HepG2 (cell line): ENCODE measurements around the gene RAD54L. TPM values are rescaled to one million over a fixed set of nuclear protein-coding genes. Genes with fewer than 3 reads are reported as not detected.

Source experiments
- ATAC-seq: fragments of 200-7000 bp; cut with Tn5 transposase; 3 replicates; pipeline ENCODE4 v1.9.1; 2020; ENCODE audit warnings: mild to moderate bottlenecking, moderate library complexity
- BruUV-seq: library from RNA; stranded (reverse); fragments of 400-500 nt; replicated peaks from 2 replicates; lab custom pipeline; 2021; lab: Mats Ljungman, UMichigan
- CTCF ChIA-PET: fragments of 300-600 bp; formaldehyde crosslinking; extraction: SDS; loops from one replicate; lab custom pipeline; 2021; ENCODE audit warnings: low total read pairs, inconsistent platforms, low intra/inter-chr PET ratio; lab: Yijun Ruan, JAX
- POLR2A ChIA-PET: fragments of 350-600 bp; sonication (Branson Sonifier 250); formaldehyde crosslinking; loops from one replicate; lab custom pipeline; 2020; ENCODE audit warnings: antibody characterized with exemption, inconsistent platforms; lab: Yijun Ruan, JAX
- DNase-seq: peaks from one replicate; pipeline ENCODE4 v3.0.0-alpha.2; 2015; ENCODE audit warnings: low spot score
- FAIRE-seq: peaks from 3 replicates; lab custom pipeline; 2011; peaks lifted over from hg19 to GRCh38; lab: Jason Lieb, UNC
- H2AFZ ChIP-seq: one replicate; pipeline ENCODE4 v1.6.1; 2011; ENCODE audit warnings: low read length, inconsistent platforms
- H3K27ac ChIP-seq: fragments of 300-600 bp; 3 replicates; pipeline ENCODE4 v1.8.0; 2011; ENCODE audit warnings: mixed run types, mild to moderate bottlenecking, mixed read lengths, low read length, inconsistent platforms; ENCODE audit not compliant: insufficient read depth; ENCODE audit errors: extremely low read length
- H3K27me3 ChIP-seq, 2 experiments: fragments of 200-600 bp in 1 of 2; 2 replicates in 1 of 2; 3 replicates in 1 of 2; pipeline versions ENCODE4 v1.6.0 to v1.8.0; 2011; ENCODE audit warnings: low read length in 2 of 2, mild to moderate bottlenecking in 2 of 2, moderate library complexity in 2 of 2, inconsistent platforms in 1 of 2; ENCODE audit not compliant: insufficient read depth in 2 of 2, control insufficient read depth in 1 of 2
- H3K36me3 ChIP-seq, 2 experiments: fragments of 200-600 bp in 1 of 2; replicated peaks in 1 of 2; 2 replicates in 1 of 2; 3 replicates in 1 of 2; pipeline versions ENCODE4 v1.5.1 to v1.8.0; 2011; ENCODE audit warnings: low read length in 2 of 2, inconsistent platforms in 1 of 2; ENCODE audit not compliant: insufficient read depth in 2 of 2, control insufficient read depth in 1 of 2
- H3K4me1 ChIP-seq: 2 replicates; pipeline ENCODE4 v1.5.1; 2012; ENCODE audit warnings: low read length, inconsistent platforms; ENCODE audit not compliant: insufficient read depth
- H3K4me2 ChIP-seq: 2 replicates; pipeline ENCODE4 v1.6.0; 2011; ENCODE audit warnings: low read depth, low read length, inconsistent platforms
- H3K4me3 ChIP-seq, 3 experiments: fragments of 200-600 bp in 1 of 3; sonication (generic), shearing (Covaris generic) in 1 of 3; replicated peaks in 1 of 3; 2 replicates each; pipeline ENCODE4 v1.5.1; 2011 to 2016; ENCODE audit warnings: low read length in 3 of 3, inconsistent platforms in 2 of 3, low read depth in 2 of 3, mild to moderate bottlenecking in 2 of 3, control low read depth in 1 of 3, mixed read lengths in 1 of 3; ENCODE audit not compliant: insufficient read depth in 1 of 3
- H3K79me2 ChIP-seq: one replicate; pipeline ENCODE4 v1.6.1; 2011; ENCODE audit warnings: low read length, inconsistent platforms; ENCODE audit not compliant: insufficient read depth
- H3K9ac ChIP-seq: 2 replicates; pipeline ENCODE4 v1.6.0; 2011; ENCODE audit warnings: mild to moderate bottlenecking, low read depth, low read length, inconsistent platforms; ENCODE audit not compliant: insufficient read depth
- H3K9me3 ChIP-seq: 2 replicates; pipeline ENCODE4 v1.5.1; 2012; ENCODE audit warnings: mild to moderate bottlenecking, low read length
- H4K20me1 ChIP-seq: 2 replicates; pipeline ENCODE4 v1.6.0; 2011; ENCODE audit warnings: inconsistent platforms, mild to moderate bottlenecking, low read length, moderate library complexity; ENCODE audit not compliant: insufficient read depth
- HOXA7 ChIP-seq: sonication (generic); formaldehyde crosslinking; IDR thresholded peaks from 2 replicates; pipeline ENCODE4 v1.8.1; 2022; ENCODE audit warnings: mild to moderate bottlenecking, missing genetic modification reagents, moderate library complexity
- POLR2AphosphoS2 ChIP-seq: IDR thresholded peaks from 2 replicates; pipeline ENCODE4 v1.6.1; 2011; ENCODE audit warnings: low read depth, low read length, improper control_type of control experiment
- POLR2AphosphoS5 ChIP-seq: IDR thresholded peaks from 2 replicates; pipeline ENCODE4 v1.6.1; 2012; ENCODE audit warnings: low read depth, low read length
- ZNF496 ChIP-seq: sonication (generic); formaldehyde crosslinking; IDR thresholded peaks from 2 replicates; pipeline ENCODE4 v1.8.1; 2023; ENCODE audit warnings: mild to moderate bottlenecking, moderate library complexity, missing genetic modification reagents; ENCODE audit not compliant: insufficient replicate concordance
- WGBS: methylation state at CpG from one replicate; pipeline ENCODE4 v1.1.6; 2017; ENCODE audit warnings: low lambda C conversion rate; 5-methylcytosine and 5-hydroxymethylcytosine counted together
- in situ Hi-C: cut with HindIII; loops from 2 replicates; pipeline ENCODE4 v1.10.0; 2017; ENCODE audit warnings: low pct_unique_long_range_greater_than_20kb; ENCODE audit not compliant: extremely low pct_ligation_motif_present
- intact Hi-C: fragments of 100-400 bp; cut with micrococcal nuclease; formaldehyde crosslinking; loops from one replicate; pipeline ENCODE4 v1.10.0; 2022; ENCODE audit not compliant: unreplicated experiment
- polyA plus RNA-seq, 8 experiments: library from polyadenylated mRNA; depleted of rRNA in 3 of 8; stranded (reverse) in 7 of 8; unstranded in 1 of 8; fragments of >200 nt; fragmentation: Illumina TruSeq in 4 of 8; extraction: Trizol in 4 of 8; gene quantifications; 2 replicates each; pipeline versions ENCODE4 v1.2.1 to v1.2.3, GENCODE V29; 2011 to 2016; ENCODE audit warnings: low read depth in 4 of 8, missing spikeins in 1 of 8, mixed read lengths in 1 of 8; ENCODE audit not compliant: insufficient read depth in 1 of 8
- total RNA-seq, 5 experiments: library from RNA; depleted of rRNA; stranded (reverse); fragments of >200 nt; fragmentation: Illumina TruSeq; extraction: Trizol; gene quantifications; 2 replicates each; pipeline ENCODE4 v1.2.3, GENCODE V29; 2016; ENCODE audit warnings: low read depth in 1 of 5

RAD54L gene
- total and polyA plus RNA-seq, 2 of the 13 experiments (the other 11 are each of a cell fraction or from before 2014, with no cell fraction given), result 10.2 to 30.0 TPM

DNA sequence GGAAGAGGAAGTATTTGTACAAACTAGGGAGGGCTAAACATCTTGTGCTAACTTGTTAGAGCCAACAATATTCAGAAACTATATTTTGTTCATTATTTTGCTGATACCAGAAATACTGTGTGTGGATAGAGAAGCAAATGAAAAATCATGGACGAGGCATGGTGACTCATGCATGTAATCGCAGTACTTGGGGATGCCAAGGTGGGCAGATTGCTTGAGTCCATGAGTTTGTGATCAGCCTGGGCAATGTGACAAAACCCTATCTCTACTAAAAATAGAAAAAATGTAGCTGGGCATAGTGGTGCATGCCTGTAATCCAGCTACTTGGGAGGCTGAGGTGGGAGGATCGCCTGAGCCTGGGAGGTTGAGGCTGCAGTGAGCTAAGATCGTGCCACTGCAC, 42.4 kb downstream of the RAD54L start:
- H3K9ac ChIP-seq, result no peak overlapping the region
- no peak overlapping the region for H3K27ac ChIP-seq
- H4K20me1 ChIP-seq, result no peaks in the 10 kb centered on the region; the same call in 1 of the 2 replicates
- no peaks in the 10 kb centered on the region for H3K27me3 ChIP-seq
- H3K36me3 ChIP-seq, result peaks cover 14 to 41% of the 10 kb centered on the region in 2 experiments
- POLR2A ChIA-PET, result interaction anchor here (0.9 kb wide), 1 partner anchor 43 kb away, joined by 3 read pairs; no protein-coding TSS in a partner anchor
- FAIRE-seq (no peak), DNase-seq (no peak), ATAC-seq (no peak)
- no peak overlapping the region for H3K4me3 ChIP-seq
- in situ Hi-C loops, result no loop called here
- H2AFZ ChIP-seq, result no peak overlapping the region
- 96% methylated on average over 4 of the region's 4 CpGs for WGBS
- CTCF ChIA-PET, result no interaction called here
- intact Hi-C loops, result no loop called here
- H3K4me1 ChIP-seq, result no peaks in the 10 kb centered on the region
- no peaks in the 10 kb centered on the region for H3K9me3 ChIP-seq
- TF ChIP-seq HOXA7 (CRISPR knock-in tag), result no peak
- 0 out of 2 replicates have a peak, but pooled peaks have one; percentile 20 for TF ChIP-seq POLR2AphosphoS5
- H3K79me2 ChIP-seq, result no peaks in the 10 kb centered on the region
- no TSS peak for BruUV-seq
- H3K4me2 ChIP-seq, result no peak overlapping the region

DNA sequence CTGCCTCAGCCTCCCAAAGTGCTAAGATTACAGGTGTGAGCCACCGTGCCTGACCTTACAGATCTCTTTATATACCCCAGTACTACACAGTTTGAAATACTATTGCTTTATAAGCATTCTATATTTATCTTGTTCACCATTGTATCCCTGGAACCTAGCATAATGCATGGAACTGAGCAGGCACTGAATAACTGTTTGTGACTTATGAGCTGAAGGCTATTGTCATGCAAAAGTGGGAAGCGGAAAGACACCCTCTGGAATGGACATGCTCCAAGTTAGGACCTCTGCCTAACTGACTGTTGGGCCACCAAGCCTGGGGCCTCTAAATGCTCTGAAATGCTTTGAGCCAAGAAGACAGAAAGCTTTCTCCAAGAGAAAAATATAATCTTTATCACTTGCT, 47.7 kb downstream of the RAD54L start:
- no peak overlapping the region for H3K4me2 ChIP-seq
- H3K4me1 ChIP-seq, result peaks cover 17% of the 10 kb centered on the region
- 0 out of 2 replicates have a peak, but pooled peaks have one; percentile 51 for TF ChIP-seq POLR2AphosphoS2
- no peak for TF ChIP-seq ZNF496
- ChIA-PET CTCF (no interaction called here), POLR2A (interaction anchor here (1.9 kb wide), 1 partner anchor 8 kb away, joined by 7 read pairs; the partner anchor contains the start of genes LRRC41 and UQCRH)
- H3K4me3 ChIP-seq, result no peak overlapping the region
- no peak for FAIRE-seq
- H4K20me1 ChIP-seq, result no peaks in the 10 kb centered on the region
- in situ Hi-C loops (no loop called here), intact Hi-C loops (no loop called here)
- H3K79me2 ChIP-seq, result peaks cover 26% of the 10 kb centered on the region
- no peak for DNase-seq
- H3K9ac ChIP-seq, result no peak overlapping the region
- no peaks in the 10 kb centered on the region for H3K27me3 ChIP-seq
- no peak for ATAC-seq
- peaks cover 13 to 55% of the 10 kb centered on the region in 2 experiments for H3K36me3 ChIP-seq
- no TSS peak for BruUV-seq
- WGBS, result 100% methylated on average over 2 of the region's 2 CpGs
- H2AFZ ChIP-seq, result no peak overlapping the region
- no peaks in the 10 kb centered on the region for H3K9me3 ChIP-seq
- H3K27ac ChIP-seq, result no peak overlapping the region
